ENCODE measurements around the gene TRIM17. TPM values are rescaled to one million over a fixed set of nuclear protein-coding genes. Genes with fewer than 3 reads are reported as not detected.

Gene TRIM17
- total and polyA plus RNA-seq, 2 of the 13 experiments (the other 11 are each of a cell fraction or from before 2014, with no cell fraction given): 0.32 to 0.64 TPM

GRCh38 chr1:228368801-228369607 is 47.7 kb downstream of the TRIM17 start:
- H3K9ac ChIP-seq (ENCODE audit: insufficient read depth, low read depth, low read length): no peak overlapping the region
- ChIA-PET CTCF (ENCODE audit: low intra/inter-chr PET ratio, low total read pairs) (no interaction called here), POLR2A (no interaction called here)
- H3K27me3 ChIP-seq (ENCODE audit: control insufficient read depth in 1 of 2, insufficient read depth in 2 of 2, low read length in 2 of 2): peaks cover 0 to 18% of the 10 kb centered on the region in 2 experiments; a peak in 4 of 5 replicates
- ATAC-seq (no peak), FAIRE-seq (no peak), DNase-seq (ENCODE audit: low spot score) (no peak)
- no peak overlapping the region for H3K27ac ChIP-seq (ENCODE audit: extremely low read length, insufficient read depth, low read length)
- intact Hi-C loops (cut with micrococcal nuclease; ENCODE audit: unreplicated experiment) (no loop called here), in situ Hi-C loops (cut with HindIII; ENCODE audit: extremely low pct_ligation_motif_present, low pct_unique_long_range_greater_than_20kb) (no loop called here)
- H3K4me3 ChIP-seq (replicated peaks in 1 of 3; ENCODE audit: insufficient read depth in 1 of 3, low read depth in 2 of 3, low read length in 3 of 3): no peak overlapping the region
- H3K4me2 ChIP-seq (ENCODE audit: low read depth, low read length): no peak overlapping the region
- H3K4me1 ChIP-seq (ENCODE audit: insufficient read depth, low read length): peaks cover 28% of the 10 kb centered on the region
- TF ChIP-seq, protein P1, sequence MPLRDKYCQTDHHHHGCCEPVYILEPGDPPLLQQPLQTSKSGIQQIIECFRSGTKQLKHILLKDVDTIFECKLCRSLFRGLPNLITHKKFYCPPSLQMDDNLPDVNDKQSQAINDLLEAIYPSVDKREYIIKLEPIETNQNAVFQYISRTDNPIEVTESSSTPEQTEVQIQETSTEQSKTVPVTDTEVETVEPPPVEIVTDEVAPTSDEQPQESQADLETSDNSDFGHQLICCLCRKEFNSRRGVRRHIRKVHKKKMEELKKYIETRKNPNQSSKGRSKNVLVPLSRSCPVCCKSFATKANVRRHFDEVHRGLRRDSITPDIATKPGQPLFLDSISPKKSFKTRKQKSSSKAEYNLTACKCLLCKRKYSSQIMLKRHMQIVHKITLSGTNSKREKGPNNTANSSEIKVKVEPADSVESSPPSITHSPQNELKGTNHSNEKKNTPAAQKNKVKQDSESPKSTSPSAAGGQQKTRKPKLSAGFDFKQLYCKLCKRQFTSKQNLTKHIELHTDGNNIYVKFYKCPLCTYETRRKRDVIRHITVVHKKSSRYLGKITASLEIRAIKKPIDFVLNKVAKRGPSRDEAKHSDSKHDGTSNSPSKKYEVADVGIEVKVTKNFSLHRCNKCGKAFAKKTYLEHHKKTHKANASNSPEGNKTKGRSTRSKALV (CRISPR knock-in tag; IDR thresholded peaks at IDR 0.05): no peak
- WGBS (ENCODE audit: low lambda C conversion rate): 56% methylated on average over 7 of the region's 15 CpGs
- no TSS peak for BruUV-seq (replicated peaks)
- H3K79me2 ChIP-seq (ENCODE audit: insufficient read depth, low read length): no peaks in the 10 kb centered on the region
- no peaks in the 10 kb centered on the region for H3K36me3 ChIP-seq (replicated peaks in 1 of 2; ENCODE audit: control insufficient read depth in 1 of 2, insufficient read depth in 2 of 2, low read length in 2 of 2)
- H4K20me1 ChIP-seq (ENCODE audit: insufficient read depth, low read length): no peaks in the 10 kb centered on the region
- no peaks in the 10 kb centered on the region for H3K9me3 ChIP-seq (ENCODE audit: low read length)
- no peak overlapping the region for H2AFZ ChIP-seq (ENCODE audit: low read length)

- FAIRE-seq (no peak), ATAC-seq (peak; percentile 67), DNase-seq (ENCODE audit: low spot score) (peak; percentile 64)
- H3K27me3 ChIP-seq (ENCODE audit: control insufficient read depth in 1 of 2, insufficient read depth in 2 of 2, low read length in 2 of 2): peaks cover 0 to 18% of the 10 kb centered on the region in 2 experiments; a peak in 4 of 5 replicates
- in situ Hi-C loops (cut with HindIII; ENCODE audit: extremely low pct_ligation_motif_present, low pct_unique_long_range_greater_than_20kb) (no loop called here), intact Hi-C loops (cut with micrococcal nuclease; ENCODE audit: unreplicated experiment) (no loop called here)
- H3K79me2 ChIP-seq (ENCODE audit: insufficient read depth, low read length): no peaks in the 10 kb centered on the region
- no peak overlapping the region for H3K27ac ChIP-seq (ENCODE audit: extremely low read length, insufficient read depth, low read length)
- no peaks in the 10 kb centered on the region for H3K36me3 ChIP-seq (replicated peaks in 1 of 2; ENCODE audit: control insufficient read depth in 1 of 2, insufficient read depth in 2 of 2, low read length in 2 of 2)
- peak overlapping the region in 2 of 3 experiments; percentile 26 to 63; a peak in 1 of 6 replicates for H3K4me3 ChIP-seq (replicated peaks in 1 of 3; ENCODE audit: insufficient read depth in 1 of 3, low read depth in 2 of 3, low read length in 3 of 3)
- H3K9ac ChIP-seq (ENCODE audit: insufficient read depth, low read depth, low read length): no peak overlapping the region
- no peaks in the 10 kb centered on the region for H3K9me3 ChIP-seq (ENCODE audit: low read length)
- no peaks in the 10 kb centered on the region for H4K20me1 ChIP-seq (ENCODE audit: insufficient read depth, low read length)
- H3K4me2 ChIP-seq (ENCODE audit: low read depth, low read length): peak overlapping the region; percentile 65
- POLR2A ChIA-PET: no interaction called here
- H2AFZ ChIP-seq (ENCODE audit: low read length): no peak overlapping the region
- BruUV-seq (replicated peaks): no TSS peak
- CTCF ChIA-PET (ENCODE audit: low intra/inter-chr PET ratio, low total read pairs): no interaction called here
- WGBS (ENCODE audit: low lambda C conversion rate): 12% methylated on average over 7 of the region's 25 CpGs
- H3K4me1 ChIP-seq (ENCODE audit: insufficient read depth, low read length): peaks cover 28% of the 10 kb centered on the region
- TF ChIP-seq ZNF775 (CRISPR knock-in tag; IDR thresholded peaks at IDR 0.05; ENCODE audit: borderline replicate concordance): no peak
- no peak for TF ChIP-seq RCOR2 (CRISPR knock-in tag; IDR thresholded peaks at IDR 0.05)
- no peak for TF ChIP-seq HNRNPL (IDR thresholded peaks at IDR 0.05; ENCODE audit: low read depth, low read length)
- no peak for TF ChIP-seq TCF7L2 (IDR thresholded peaks at IDR 0.05; ENCODE audit: low read depth, low read length)
- 0 out of 2 replicates have a peak, but pooled peaks have one; percentile 39 for TF ChIP-seq ZNF619 (CRISPR knock-in tag; IDR thresholded peaks at IDR 0.05)
- no peak for TF ChIP-seq ZNF282 (IDR thresholded peaks at IDR 0.05; ENCODE audit: partially characterized antibody)
- 0 out of 2 replicates have a peak, but pooled peaks have one; percentile 46 for TF ChIP-seq HDAC1 (CRISPR knock-in tag; IDR thresholded peaks at IDR 0.05)
- no peak for TF ChIP-seq AGO2 (optimal IDR thresholded peaks at IDR 0.05; ENCODE audit: low read depth, low read length)
- TF ChIP-seq TOE1 (CRISPR knock-in tag; IDR thresholded peaks at IDR 0.05): no peak
- TF ChIP-seq NFKB2 (CRISPR knock-in tag; IDR thresholded peaks at IDR 0.05; ENCODE audit: borderline replicate concordance): no peak
- TF ChIP-seq POLR2A (IDR thresholded peaks at IDR 0.05; ENCODE audit: insufficient read depth in 1 of 2, low read depth in 2 of 2, low read length in 2 of 2): no peak
Measured at GRCh38 chr1:228367798-228368791, 48.6 kb downstream of the TRIM17 start.
